HepG2 (cell line): ENCODE measurements around the gene FLOT2. TPM values are rescaled to one million over a fixed set of nuclear protein-coding genes. Genes with fewer than 3 reads are reported as not detected.

Experiments used
- CREM ChIP-seq, 2 experiments: sonication (generic) in 1 of 2; formaldehyde crosslinking in 1 of 2; IDR thresholded peaks; 2 replicates each; pipeline versions ENCODE4 v1.4.0 to v1.6.1; 2016 to 2020; ENCODE audit warnings: antibody characterized with exemption in 1 of 2, mild to moderate bottlenecking in 1 of 2, missing genetic modification reagents in 1 of 2
- GABPA ChIP-seq, 2 experiments: IDR thresholded peaks; 2 replicates each; pipeline ENCODE4 v1.6.1; 2011 to 2016; ENCODE audit warnings: low read depth in 2 of 2, low read length in 1 of 2, missing biosample characterization in 1 of 2, missing genetic modification characterization in 1 of 2
- HNF4G ChIP-seq, 2 experiments: sonication (generic) in 1 of 2; formaldehyde crosslinking in 1 of 2; IDR thresholded peaks; 2 replicates each; pipeline versions ENCODE4 v1.4.0 to v1.6.1; 2011 to 2020; ENCODE audit warnings: borderline replicate concordance in 2 of 2, low read depth in 2 of 2, mild to moderate bottlenecking in 2 of 2, low read length in 1 of 2, missing genetic modification reagents in 1 of 2, moderate library complexity in 1 of 2
- MEIS1 ChIP-seq: sonication (generic); formaldehyde crosslinking; IDR thresholded peaks from 2 replicates; pipeline ENCODE4 v1.9.0; 2021; ENCODE audit warnings: mild to moderate bottlenecking, missing genetic modification reagents, moderate library complexity, borderline replicate concordance
- MEIS2 ChIP-seq: sonication (generic); formaldehyde crosslinking; IDR thresholded peaks from 2 replicates; pipeline ENCODE4 v1.9.0; 2021; ENCODE audit warnings: mild to moderate bottlenecking, missing genetic modification reagents
- MIER3 ChIP-seq: IDR thresholded peaks from 2 replicates; pipeline ENCODE4 v1.6.1; 2016; ENCODE audit warnings: missing compliant biosample characterization, borderline replicate concordance
- MYPOP ChIP-seq: sonication (generic); formaldehyde crosslinking; IDR thresholded peaks from 2 replicates; pipeline ENCODE4 v1.8.1; 2023; ENCODE audit warnings: mild to moderate bottlenecking, moderate library complexity, missing genetic modification reagents
- PHF20 ChIP-seq: sonication (generic); formaldehyde crosslinking; IDR thresholded peaks from 2 replicates; pipeline ENCODE4 v1.5.0; 2020; ENCODE audit warnings: mild to moderate bottlenecking, missing genetic modification reagents
- POLR2AphosphoS5 ChIP-seq: IDR thresholded peaks from 2 replicates; pipeline ENCODE4 v1.6.1; 2012; ENCODE audit warnings: low read depth, low read length
- SP5 ChIP-seq: IDR thresholded peaks from 2 replicates; pipeline ENCODE4 v1.6.1; 2016; ENCODE audit warnings: low read depth, borderline replicate concordance
- THRA ChIP-seq: sonication (generic); formaldehyde crosslinking; IDR thresholded peaks from 2 replicates; pipeline ENCODE4 v1.4.0; 2020; ENCODE audit warnings: missing genetic modification reagents, borderline replicate concordance
- ZNF205 ChIP-seq: IDR thresholded peaks from 2 replicates; pipeline ENCODE4 v1.6.1; 2018; ENCODE audit warnings: missing biosample characterization, missing genetic modification reagents
- ZNF235 ChIP-seq: sonication (generic); formaldehyde crosslinking; IDR thresholded peaks from 2 replicates; pipeline ENCODE4 v1.8.1; 2023; ENCODE audit warnings: mild to moderate bottlenecking, missing genetic modification reagents, borderline replicate concordance
- ZNF30 ChIP-seq: sonication (generic); formaldehyde crosslinking; IDR thresholded peaks from 2 replicates; pipeline ENCODE4 v1.5.0; 2020; ENCODE audit warnings: mild to moderate bottlenecking, missing genetic modification reagents
- ZNF639 ChIP-seq: conservative IDR thresholded peaks from 2 replicates; pipeline ENCODE4 v1.6.1; 2018; ENCODE audit warnings: missing genetic modification reagents
- ZNF75D ChIP-seq: sonication (generic); formaldehyde crosslinking; IDR thresholded peaks from 2 replicates; pipeline ENCODE4 v1.8.1; 2023; ENCODE audit warnings: missing genetic modification reagents, mild to moderate bottlenecking, borderline replicate concordance
- ZNF781 ChIP-seq: sonication (generic); formaldehyde crosslinking; IDR thresholded peaks from 2 replicates; pipeline ENCODE4 v1.5.1; 2020; ENCODE audit warnings: borderline replicate concordance, mild to moderate bottlenecking, missing genetic modification reagents; ENCODE audit errors: not compliant biosample characterization
- ZNF800 ChIP-seq: sonication (generic); formaldehyde crosslinking; IDR thresholded peaks from 2 replicates; pipeline ENCODE4 v1.4.0; 2020; ENCODE audit warnings: missing genetic modification reagents
- polyA plus RNA-seq, 8 experiments: library from polyadenylated mRNA; depleted of rRNA in 3 of 8; stranded (reverse) in 7 of 8; unstranded in 1 of 8; fragments of >200 nt; fragmentation: Illumina TruSeq in 4 of 8; extraction: Trizol in 4 of 8; gene quantifications; 2 replicates each; pipeline versions ENCODE4 v1.2.1 to v1.2.3, GENCODE V29; 2011 to 2016; ENCODE audit warnings: low read depth in 4 of 8, missing spikeins in 1 of 8, mixed read lengths in 1 of 8; ENCODE audit not compliant: insufficient read depth in 1 of 8
- total RNA-seq, 5 experiments: library from RNA; depleted of rRNA; stranded (reverse); fragments of >200 nt; fragmentation: Illumina TruSeq; extraction: Trizol; gene quantifications; 2 replicates each; pipeline ENCODE4 v1.2.3, GENCODE V29; 2016; ENCODE audit warnings: low read depth in 1 of 5

Gene FLOT2
- total and polyA plus RNA-seq, 2 of the 13 experiments (the other 11 are each of a cell fraction or from before 2014, with no cell fraction given) = 54.3 to 54.5 TPM

- TF ChIP-seq MEIS1 (CRISPR knock-in tag) = no peak
- peak; percentile 88 for TF ChIP-seq POLR2AphosphoS5
- no peak for TF ChIP-seq HNF4G (IDR thresholded peaks at IDR 0.05; ENCODE audit: borderline replicate concordance, low read depth, low read length)
- TF ChIP-seq HNF4G (CRISPR knock-in tag; IDR thresholded peaks at IDR 0.05; ENCODE audit: borderline replicate concordance, low read depth) = no peak
- TF ChIP-seq CREM (IDR thresholded peaks at IDR 0.05) = peak; percentile 89
- no peak for TF ChIP-seq CREM (CRISPR knock-in tag; IDR thresholded peaks at IDR 0.05)
- peak; percentile 13; the same call in 1 of the 2 replicates for TF ChIP-seq GABPA (IDR thresholded peaks at IDR 0.05; ENCODE audit: low read depth, low read length)
- 0 out of 2 replicates have a peak, but pooled peaks have one; percentile 39 for TF ChIP-seq GABPA (CRISPR knock-in tag; IDR thresholded peaks at IDR 0.05; ENCODE audit: low read depth)
- peak; percentile 48; the same call in 1 of the 2 replicates for TF ChIP-seq SP5 (CRISPR knock-in tag)
- peak; percentile 78 for TF ChIP-seq ZNF781 (CRISPR knock-in tag)
- TF ChIP-seq ZNF800 (CRISPR knock-in tag) = peak; percentile 58; the same call in 1 of the 2 replicates
- peak; percentile 58; the same call in 1 of the 2 replicates for TF ChIP-seq MIER3
- TF ChIP-seq MEIS2 (CRISPR knock-in tag) = peak; percentile 51; the same call in 1 of the 2 replicates
- TF ChIP-seq ZNF30 (CRISPR knock-in tag) = no peak
- peak; percentile 15; the same call in 1 of the 2 replicates for TF ChIP-seq THRA (CRISPR knock-in tag)
- TF ChIP-seq ZNF205 (CRISPR knock-in tag) = peak; percentile 28; the same call in 1 of the 2 replicates
- TF ChIP-seq MYPOP (CRISPR knock-in tag) = peak; percentile 17; the same call in 1 of the 2 replicates
- no peak for TF ChIP-seq ZNF235 (CRISPR knock-in tag)
- TF ChIP-seq ZNF639 (CRISPR knock-in tag) = 0 out of 2 replicates have a peak, but pooled peaks have one; percentile 49
- no peak for TF ChIP-seq ZNF75D (CRISPR knock-in tag)
- TF ChIP-seq PHF20 (CRISPR knock-in tag) = peak; percentile 96
These were observed 42.8 kb downstream of the FLOT2 start, which contains the start of gene ERAL1 (continued) for GRCh38 chr17:28854457-28855335.
